GM18505 (cell line): ENCODE data around the gene ATXN1.
"Not testable (repeated sequence)": the region's sequence is repeated elsewhere in the genome, so short reads cannot be mapped to it uniquely, and the experiment has no call there.

Experiments
- ATAC-seq: cut with Tn5 transposase; IDR thresholded peaks from one replicate; pipeline ENCODE4 v1.9.1; 2021; ENCODE audit not compliant: unreplicated experiment
- POLR2A ChIP-seq: IDR thresholded peaks from 4 replicates; pipeline ENCODE4 v1.6.1; 2011; ENCODE audit warnings: borderline replicate concordance; ENCODE audit not compliant: insufficient read depth, insufficient read length; ENCODE audit errors: extremely low read depth

ATXN1 gene

DNA sequence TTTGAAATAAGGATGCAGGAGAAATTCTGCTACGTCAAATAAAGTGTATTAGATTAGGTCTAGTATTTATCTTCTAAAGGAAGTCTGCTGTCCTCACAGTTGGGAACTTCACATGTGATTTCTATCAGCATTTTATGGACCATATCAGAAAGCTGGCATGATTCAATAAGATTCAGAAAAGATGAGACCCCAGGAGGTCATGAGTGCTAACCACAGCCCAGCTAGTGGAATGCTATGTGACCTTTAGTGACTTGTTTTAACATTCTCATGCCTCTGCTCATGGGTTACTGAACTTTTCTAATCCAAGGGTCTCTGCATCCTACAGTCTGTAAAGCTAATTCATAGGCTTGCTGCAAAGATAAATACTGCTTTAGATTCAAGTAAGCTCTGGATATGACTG is 372.8 kb downstream of the ATXN1 start:
- no peak for TF ChIP-seq POLR2A
- ATAC-seq, result no peak

GRCh38 chr6:16386057-16386456 is 375.2 kb downstream of the ATXN1 start:
- no peak for TF ChIP-seq POLR2A
- no peak for ATAC-seq

DNA sequence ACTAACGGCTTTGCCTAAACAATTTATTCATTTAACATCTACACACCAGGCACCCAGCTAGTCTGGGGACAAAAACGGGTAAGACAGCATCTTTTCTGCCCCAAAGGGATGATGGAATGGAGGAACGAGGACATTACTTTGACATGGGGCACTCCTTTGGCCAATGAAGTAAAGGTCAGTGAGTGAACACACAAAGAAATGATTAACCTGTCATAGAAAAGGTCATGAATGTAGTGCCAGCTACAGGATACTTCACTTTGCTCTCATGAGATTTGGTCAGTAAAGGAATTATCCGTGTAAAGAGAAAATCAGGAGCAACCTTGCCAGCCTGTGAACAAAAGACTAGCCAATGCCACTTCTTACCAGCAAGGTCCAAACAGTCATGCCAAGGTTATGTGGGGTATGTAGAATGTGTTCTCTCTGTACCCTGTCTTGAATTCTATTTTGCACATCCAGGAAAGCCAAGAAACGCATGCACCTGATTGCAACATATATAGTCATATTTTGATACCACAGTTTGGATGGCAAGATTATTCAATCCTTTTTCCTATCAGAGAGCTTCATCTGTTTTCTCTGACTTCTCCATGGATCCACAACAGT is 377.6 kb downstream of the ATXN1 start:
- ATAC-seq, result no peak
- TF ChIP-seq POLR2A, result no peak

- not testable (repeated sequence) for ATAC-seq
These were observed 379.3 kb downstream of the ATXN1 start for GRCh38 chr6:16381968-16382367.

- no peak for ATAC-seq
- TF ChIP-seq POLR2A, result no peak
These were observed 380.9 kb downstream of the ATXN1 start for GRCh38 chr6:16380220-16380809.

- not testable (repeated sequence) for ATAC-seq
These were observed 382.9 kb downstream of the ATXN1 start for GRCh38 chr6:16378360-16378759.

DNA sequence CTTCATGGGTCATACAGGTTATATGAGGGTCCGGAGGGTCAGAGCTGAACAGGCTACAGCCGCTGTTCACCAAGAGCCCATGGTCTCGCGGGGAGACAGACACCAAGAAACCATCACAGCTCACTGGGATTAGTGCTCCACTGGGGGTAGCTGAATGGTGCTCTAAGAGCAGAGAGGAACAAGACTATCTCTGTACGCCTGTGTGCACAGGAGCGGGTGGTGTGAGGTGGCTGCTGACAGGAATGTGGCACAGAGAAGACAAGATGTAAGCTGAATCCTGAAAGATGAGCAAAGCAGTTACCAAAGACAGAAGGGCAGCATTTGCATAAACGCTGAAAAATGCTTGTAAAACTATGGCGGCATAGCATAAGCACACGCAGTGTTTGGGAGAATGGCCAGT is 383.8 kb downstream of the ATXN1 start:
- TF ChIP-seq POLR2A, result no peak
- ATAC-seq, result no peak

DNA sequence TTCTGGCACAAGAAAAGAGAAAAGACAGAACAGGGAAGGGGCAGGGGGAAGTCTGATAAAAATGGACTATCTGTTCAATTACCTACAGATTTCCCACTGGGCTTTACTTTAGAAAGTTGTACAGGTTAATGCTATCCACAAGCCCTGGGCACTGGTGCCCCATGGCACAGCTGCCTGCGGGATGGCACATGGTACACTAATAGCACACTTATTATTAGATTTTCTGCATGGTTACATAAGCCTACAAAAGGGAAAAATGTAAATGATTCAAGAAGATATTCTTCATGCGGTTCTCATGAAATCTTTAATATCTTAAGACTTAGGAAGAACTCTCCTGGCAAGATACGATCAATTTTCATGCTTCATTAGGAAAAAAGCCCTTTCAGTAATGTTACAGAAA is 385.4 kb downstream of the ATXN1 start:
- no peak for ATAC-seq
- TF ChIP-seq POLR2A, result no peak

- no peak for TF ChIP-seq POLR2A
- ATAC-seq, result no peak
These were observed 386.1 kb downstream of the ATXN1 start for GRCh38 chr6:16375206-16375605.

DNA sequence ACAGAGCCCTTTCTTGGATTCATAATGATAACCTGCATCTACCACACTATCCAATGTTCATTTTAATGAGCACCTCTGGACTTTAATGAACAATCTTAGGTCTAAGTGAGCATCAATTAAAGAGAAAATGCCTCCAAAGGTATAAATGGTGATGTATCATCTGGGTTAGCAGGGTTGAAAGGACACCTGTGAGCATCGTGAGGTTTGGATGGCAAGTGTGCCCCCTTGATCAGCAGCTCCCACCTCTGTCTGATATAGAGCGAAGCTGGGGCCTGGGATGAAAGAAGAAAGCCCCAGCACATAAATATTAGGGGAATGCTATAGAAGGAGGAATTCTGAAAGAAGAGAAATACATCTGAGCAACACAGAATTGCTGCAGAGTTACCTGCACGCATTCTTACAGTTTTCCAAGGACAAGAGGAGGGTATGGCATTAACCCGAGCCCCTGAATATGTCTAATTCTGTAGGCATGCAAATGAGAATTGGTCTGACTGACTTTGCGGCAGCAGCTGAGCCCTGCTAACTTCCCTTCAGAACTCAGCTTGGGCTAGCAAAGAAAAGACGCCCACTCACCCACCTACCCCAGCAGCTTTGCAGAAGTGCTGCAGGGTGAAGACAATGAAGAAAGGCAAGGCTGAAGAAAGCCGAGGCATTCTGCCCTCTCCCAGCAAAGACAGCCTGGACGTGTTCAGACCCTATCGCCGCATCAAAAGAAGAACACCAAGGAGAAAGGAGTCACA is 386.6 kb downstream of the ATXN1 start:
- ATAC-seq, result no peak
- no peak for TF ChIP-seq POLR2A

DNA sequence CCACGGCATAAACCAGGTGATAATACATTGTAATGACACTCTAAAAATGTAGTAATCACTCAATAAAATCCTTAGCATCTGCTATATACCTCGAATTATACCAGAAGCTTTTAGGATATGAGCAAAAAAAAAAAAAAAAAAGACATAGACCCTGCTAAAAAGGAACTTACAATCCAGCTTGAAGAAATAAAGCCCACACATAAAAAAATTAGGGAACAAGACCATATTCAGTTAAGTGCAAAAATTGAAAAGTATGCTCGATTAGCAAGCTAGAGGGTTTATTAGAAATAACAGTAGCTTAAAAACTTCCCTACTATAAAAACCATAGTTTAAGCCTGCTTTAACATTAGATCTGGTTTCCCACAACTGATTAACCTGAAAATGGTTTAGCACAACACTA is 387.2 kb downstream of the ATXN1 start:
- ATAC-seq, result no peak
- TF ChIP-seq POLR2A, result no peak

DNA sequence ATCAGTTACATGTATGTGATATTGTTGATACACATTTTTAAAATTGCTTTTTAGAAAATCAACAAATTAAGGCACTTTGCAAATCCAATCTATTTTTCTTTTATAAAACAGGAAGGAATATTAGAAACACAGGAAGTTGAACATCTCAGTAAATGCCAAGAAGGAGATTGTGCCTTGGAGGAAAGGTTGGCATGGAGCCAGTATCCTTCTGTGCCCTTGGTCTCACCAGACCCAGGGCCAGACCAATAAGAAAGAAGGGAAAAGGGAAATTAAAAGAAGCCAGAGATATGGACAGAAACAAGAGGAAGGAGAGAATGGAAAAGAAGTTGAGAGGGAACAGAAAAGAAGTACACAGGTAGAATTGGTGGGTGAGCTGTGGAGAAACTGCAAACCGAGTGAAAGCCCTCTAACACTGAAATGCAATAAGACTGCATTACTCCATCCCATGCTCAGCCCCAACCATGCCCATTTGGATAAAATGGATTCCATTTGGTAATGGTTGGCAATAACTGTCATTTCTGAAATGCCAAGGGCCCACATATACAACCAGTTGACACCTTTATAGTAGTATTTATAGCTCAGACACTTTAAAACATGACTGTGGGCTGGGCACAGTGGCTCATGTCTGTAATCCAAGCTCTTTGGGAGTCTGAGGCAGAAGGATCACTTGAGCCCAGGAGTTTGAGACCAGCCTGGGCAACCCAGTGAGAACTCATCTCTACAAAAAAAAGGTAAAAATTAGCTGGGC is 389.1 kb downstream of the ATXN1 start:
- no peak for ATAC-seq
- no peak for TF ChIP-seq POLR2A

DNA sequence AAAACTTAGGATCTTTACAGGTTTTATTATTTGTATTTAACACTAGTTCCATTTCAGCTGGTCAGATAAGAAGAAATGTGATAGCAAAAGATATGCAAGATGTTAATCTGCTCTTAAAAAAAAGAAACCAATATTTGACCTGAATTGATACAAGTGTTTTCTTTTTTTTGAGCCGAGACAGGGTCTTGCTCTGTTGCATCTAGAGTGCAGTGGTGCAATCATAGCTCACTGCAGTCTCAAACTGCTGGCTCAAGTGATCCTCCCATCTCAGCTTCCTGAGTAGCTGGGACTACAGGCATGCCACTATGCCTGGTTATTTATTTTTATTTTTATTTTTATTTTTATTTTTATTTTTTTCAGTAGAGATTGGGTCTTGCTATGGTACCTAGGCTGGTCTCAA is 389.9 kb downstream of the ATXN1 start:
- no peak for ATAC-seq
- TF ChIP-seq POLR2A, result no peak

GRCh38 chr6:16370943-16371342 is 390.3 kb downstream of the ATXN1 start:
- no peak for TF ChIP-seq POLR2A
- no peak for ATAC-seq
